ENCODE results near the gene LPAR4.

DNA sequence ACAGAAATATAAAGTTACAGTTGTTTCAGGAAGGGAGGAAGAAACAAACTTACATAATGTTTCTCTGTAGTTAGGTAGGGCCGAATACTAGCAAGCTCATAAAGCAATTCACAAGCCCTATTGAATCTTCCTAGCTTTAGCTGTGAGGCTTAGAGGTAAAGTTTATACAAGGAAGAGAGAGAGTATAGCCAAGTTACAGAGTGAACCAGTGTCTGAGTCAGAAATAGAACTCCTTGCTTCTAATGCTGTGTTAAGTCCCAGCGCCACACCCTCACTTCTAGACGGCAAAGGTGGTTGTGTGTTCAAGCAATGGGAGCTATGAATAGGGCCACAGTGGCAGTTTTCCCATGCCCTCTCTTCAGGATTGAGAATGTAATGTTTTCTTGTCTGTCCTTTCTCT is 6.1 kb downstream of the LPAR4 start:
- TF ChIP-seq EP300 (IDR thresholded peaks at IDR 0.05) (no peak), POLR2A (IDR thresholded peaks at IDR 0.05) (no peak)
- TF ChIP-seq, protein P1, sequence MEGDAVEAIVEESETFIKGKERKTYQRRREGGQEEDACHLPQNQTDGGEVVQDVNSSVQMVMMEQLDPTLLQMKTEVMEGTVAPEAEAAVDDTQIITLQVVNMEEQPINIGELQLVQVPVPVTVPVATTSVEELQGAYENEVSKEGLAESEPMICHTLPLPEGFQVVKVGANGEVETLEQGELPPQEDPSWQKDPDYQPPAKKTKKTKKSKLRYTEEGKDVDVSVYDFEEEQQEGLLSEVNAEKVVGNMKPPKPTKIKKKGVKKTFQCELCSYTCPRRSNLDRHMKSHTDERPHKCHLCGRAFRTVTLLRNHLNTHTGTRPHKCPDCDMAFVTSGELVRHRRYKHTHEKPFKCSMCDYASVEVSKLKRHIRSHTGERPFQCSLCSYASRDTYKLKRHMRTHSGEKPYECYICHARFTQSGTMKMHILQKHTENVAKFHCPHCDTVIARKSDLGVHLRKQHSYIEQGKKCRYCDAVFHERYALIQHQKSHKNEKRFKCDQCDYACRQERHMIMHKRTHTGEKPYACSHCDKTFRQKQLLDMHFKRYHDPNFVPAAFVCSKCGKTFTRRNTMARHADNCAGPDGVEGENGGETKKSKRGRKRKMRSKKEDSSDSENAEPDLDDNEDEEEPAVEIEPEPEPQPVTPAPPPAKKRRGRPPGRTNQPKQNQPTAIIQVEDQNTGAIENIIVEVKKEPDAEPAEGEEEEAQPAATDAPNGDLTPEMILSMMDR (IDR thresholded peaks at IDR 0.05): no peak

Measured in gastroesophageal sphincter (tissue), 3 donors.